ENCODE results near the gene SMPD4.
"Not testable (repeated sequence)": the region's sequence is repeated elsewhere in the genome, so short reads cannot be mapped to it uniquely, and the experiment has no call there.

SMPD4 gene

GRCh38 chr2:130155956-130156623 is 25.3 kb downstream of the SMPD4 start:
- peak; percentile 11 to 28 for DNase-seq

- no peak for DNase-seq
Measured at GRCh38 chr2:130154773-130155765, 26.3 kb downstream of the SMPD4 start.

DNA sequence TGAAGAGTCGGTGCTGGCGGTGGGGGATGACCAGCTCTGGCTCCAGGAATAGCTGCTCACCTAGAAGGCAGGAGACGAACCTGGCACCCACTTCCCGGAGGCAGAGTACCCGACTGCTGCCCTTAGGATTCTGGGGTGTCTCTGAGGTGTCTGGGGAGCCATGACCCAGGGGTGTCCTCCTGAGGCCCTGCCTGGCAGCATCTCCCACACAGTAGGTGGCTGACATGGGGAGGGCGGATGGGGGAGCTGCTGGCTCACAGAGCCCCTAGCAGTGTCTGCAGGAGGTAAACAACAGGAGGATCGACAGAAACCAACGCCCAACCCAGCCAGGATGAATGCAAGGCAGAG is 27.0 kb downstream of the SMPD4 start:
- DNase-seq, result not testable (repeated sequence)

DNA sequence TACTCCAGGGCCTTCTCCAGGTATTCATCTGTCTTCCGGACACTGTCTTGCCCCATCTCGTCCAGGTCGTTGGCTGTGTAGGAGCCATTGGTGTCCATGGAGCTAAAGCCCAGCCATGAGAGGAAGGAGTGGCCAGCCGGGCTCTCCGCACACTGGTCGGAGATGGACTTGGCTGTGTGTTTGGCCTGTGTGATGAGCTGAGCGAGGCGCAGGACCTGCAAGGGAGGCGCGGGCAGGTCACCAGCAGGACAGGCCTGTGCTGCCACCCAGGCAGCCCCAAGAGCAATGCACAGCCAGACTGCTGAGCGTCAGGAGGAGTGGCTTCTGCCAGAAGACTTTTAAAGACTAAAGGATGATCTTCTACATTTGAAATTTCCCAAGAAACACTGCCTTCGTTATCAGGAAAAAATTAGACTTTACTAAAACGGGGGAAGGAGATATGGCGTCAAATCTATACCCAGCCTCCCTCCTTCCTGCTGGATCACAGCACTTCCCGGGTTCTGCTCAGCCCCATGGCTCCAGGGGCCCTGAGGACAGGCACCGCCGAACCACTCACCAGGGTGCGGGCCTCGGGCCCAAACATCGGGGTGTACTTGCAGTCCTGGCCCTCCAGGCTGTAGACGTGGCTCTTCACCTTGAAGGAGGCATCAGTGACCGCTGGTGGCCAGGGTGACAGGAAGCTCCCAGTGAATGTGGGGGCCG is 27.5 kb downstream of the SMPD4 start:
- not testable (repeated sequence) for DNase-seq

- DNase-seq, result no peak
Measured at GRCh38 chr2:130152816-130153595, 28.4 kb downstream of the SMPD4 start.

GRCh38 chr2:130152136-130152815 is 29.1 kb downstream of the SMPD4 start:
- not testable (repeated sequence) for DNase-seq

GRCh38 chr2:130151145-130151512 is 30.3 kb downstream of the SMPD4 start:
- DNase-seq, result not testable (repeated sequence)

GRCh38 chr2:130150181-130151144 is 30.9 kb downstream of the SMPD4 start:
- no peak for DNase-seq

- DNase-seq, result not testable (repeated sequence)
Measured at GRCh38 chr2:130148515-130148914, 32.9 kb downstream of the SMPD4 start.

DNA sequence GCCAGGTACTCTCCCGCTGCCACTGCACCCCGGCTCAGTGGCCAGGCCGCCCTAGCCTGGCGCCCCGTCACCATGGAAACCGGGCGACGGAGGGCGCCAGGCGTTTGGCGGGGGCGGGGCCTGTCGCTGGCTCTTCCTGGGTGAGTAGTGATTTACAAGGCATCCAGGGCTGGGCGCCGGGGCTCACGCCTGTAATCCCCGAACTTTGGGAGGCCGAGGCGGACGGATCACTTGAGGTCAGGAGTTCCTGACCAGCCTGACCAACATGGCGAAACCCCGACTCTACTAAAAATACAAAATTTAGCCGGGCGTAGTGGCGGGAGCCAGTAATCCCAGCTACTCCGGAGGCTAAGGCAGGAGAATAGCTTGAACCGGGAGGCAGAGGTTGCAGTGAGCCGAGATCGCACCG is 36.4 kb downstream of the SMPD4 start, which contains the start of gene CCDC74B:
TSS of gene CCDC74B (minus strand) at position 107 of the 409 bp plus-strand sequence. CDS start 116 bp downstream, outside the sequence.
- peak; percentile 60 to 63 for DNase-seq

GRCh38 chr2:130143266-130144039 is 37.9 kb downstream of the SMPD4 start:
- DNase-seq, result peak in 1 of 2 donors; percentile 8

DNA sequence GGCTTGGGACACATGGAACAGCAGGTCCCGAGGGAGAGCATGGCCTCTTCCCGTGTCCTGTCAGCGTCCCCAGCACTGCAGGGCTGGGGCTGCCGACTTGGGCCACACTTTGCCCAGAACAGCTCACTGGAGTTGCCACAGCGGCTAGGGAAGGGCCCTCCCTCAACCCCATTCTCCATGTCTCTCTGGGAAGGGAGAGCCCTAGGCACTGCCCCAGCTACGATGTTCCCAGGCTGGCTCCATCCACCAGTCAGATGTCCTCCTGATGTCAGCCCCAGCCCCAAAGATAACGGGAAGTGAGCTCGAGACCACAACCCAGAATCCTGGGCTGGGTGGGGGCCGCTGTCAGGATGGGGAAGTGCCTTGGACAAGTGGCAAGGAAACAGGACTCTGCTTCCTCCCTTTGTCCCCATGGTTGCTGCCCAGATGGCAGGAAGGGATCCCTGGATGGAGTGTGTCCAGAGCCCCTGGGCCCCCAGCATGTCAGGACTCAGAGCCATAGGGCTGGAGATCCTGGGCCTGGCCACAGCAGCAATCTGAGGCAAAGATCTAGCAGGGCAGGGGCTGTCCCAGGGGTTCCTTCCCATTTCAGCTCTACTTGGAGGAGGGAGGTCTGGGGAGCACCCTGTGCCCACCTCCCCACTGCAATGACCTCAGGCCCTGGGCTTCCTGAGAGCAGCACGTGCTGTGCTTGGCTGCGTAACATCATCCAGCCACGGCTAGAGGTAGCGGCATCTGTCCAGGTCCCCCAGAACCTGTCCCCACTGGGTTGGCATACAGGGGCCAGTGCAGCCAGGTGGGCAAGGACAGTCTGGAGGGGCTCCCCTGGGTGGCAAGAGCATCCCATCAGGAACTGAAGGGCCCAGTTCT is 38.8 kb downstream of the SMPD4 start:
- not testable (repeated sequence) for DNase-seq

DNA sequence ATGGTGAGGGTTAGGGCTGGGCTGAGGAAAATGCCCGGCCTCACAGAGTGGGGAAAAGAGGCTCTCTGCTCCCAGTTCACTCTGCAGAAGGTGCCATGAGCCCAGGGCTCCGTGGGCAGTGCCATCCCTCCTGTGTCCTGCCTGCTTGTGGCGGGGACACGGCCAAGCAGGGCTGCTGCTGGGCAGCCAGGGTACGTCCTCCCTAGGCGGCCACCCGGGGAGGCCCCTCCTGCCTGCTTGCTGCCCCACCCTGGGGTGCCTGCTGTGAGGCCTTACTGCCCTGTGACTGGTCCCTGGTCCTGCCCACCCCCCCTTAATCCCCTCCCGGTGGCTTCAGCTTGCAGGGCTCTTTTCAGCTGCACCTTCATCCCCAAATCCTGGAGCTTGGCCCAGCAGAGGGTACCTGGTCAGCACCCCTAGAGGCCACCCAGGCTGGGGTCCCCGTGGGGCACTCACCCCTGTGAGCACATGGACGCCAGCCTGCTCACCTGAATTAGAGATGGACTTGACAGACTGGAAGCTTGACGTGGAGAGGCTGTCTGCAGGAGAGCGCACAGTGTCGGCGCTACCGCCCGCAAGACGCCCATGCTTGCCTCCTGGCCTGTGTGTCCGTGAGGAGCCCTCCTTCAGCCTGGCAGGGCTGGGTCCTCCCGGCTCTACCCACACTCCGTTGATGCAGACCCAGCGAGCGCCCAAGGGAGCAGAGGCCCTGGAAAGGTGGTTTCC is 39.6 kb downstream of the SMPD4 start:
- DNase-seq, result not testable (repeated sequence)

DNA sequence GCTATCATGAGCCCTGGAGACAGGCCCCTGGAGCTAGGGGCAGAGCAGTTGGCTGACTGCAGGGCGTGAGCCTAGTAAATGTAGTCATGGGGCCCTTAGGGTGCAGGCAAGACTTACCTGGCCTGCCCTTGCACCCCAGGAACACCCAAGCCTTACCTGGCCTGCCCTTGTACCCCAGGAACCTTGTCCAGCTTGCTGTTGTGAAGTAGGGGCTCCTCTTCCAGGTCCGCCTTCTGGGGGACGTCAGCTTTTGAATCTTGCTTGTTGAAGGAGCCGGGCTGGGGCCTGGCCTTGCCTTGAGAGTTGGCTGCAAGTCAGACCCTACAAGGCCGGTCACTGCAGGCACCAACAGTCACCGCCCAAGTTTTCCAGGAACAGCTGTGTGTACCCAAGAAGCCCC is 40.4 kb downstream of the SMPD4 start:
- not testable (repeated sequence) for DNase-seq

DNA sequence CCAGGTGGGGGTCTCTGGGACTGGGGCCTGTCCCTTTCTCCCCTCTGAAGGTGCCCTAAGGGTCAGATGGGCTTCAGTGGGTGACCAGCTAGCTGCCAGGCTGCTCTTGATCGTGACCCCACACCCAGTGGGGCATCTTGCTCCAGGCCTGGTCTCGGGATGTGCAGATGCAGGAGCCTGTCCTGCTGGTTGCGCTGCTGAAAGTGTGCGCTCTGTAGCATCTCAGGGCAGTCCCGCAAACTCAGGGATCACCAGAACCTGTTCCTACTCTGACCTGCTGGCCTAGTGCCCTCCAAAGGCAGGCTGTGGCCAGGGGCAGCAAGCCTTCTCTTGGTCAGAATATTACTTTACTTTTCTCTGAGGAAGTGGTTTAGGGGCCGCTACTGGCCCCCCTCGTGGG is 40.9 kb downstream of the SMPD4 start:
- DNase-seq, result not testable (repeated sequence)

- not testable (repeated sequence) for DNase-seq
Measured at GRCh38 chr2:130139331-130140280, 41.8 kb downstream of the SMPD4 start.

GRCh38 chr2:130138841-130139251 is 42.6 kb downstream of the SMPD4 start:
- not testable (repeated sequence) for DNase-seq

All from CD4-positive, alpha-beta T cell treated with Interleukin-4 for 1 hour (primary cell).